Measurements from ENCODE around the gene RASGEF1C.

RASGEF1C gene

DNA sequence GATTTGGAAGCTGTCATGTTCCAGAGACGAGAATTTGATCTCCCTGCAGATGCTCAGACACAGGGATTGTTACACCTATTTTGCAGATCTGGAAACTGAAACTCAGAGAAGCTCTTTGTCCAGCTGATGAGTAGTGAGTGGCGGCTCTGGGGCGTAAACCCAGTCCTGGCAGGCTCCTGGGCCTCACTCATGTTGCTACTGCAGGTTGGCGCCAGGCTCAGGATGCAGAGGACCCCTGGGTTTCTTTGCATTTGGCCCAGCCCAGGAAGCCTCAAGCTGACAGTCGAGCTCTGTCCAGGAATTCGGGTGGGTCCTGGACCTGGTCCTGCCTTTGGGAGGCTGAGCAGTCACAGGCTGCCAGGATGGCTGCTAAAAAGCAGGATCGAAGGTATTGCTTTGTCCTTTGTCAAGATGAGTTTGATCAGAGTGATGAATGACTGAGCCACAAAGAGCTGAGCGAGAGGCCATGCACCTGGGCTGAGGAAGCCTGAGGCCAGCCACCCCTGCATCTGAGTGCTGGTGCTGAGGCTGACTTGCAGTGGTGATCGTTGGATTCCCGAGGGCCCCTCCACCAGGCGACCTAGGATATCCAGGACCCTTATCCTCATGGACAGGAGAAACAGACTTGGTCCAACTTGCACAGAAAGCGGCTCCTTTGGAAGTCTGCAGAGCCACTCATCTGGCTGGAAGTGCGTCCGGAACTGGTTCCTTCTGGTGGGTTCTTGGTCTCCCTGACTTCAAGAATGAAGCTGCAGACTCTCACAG lies 129.1 kb downstream of the RASGEF1C start:
- no peak for DNase-seq

DNA sequence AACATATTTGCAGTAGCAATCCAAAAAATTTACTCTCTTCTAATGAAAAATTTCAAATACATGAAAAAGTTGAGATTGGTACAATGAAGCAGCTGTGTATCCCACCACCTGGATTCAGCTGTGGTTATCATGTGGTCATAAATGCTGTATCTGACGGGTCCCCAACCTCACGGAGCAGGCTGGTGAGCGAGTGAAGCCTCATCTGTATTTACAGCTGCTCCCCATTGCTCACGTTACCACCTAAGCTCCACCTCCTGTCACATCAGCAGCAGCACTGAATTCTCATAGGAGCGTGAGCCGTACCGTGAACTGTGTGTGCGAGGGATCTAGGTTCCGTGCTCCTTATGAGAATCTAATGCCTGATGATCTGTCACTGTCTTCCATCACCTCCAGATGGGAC lies 130.7 kb downstream of the RASGEF1C start:
- no peak for DNase-seq

DNA sequence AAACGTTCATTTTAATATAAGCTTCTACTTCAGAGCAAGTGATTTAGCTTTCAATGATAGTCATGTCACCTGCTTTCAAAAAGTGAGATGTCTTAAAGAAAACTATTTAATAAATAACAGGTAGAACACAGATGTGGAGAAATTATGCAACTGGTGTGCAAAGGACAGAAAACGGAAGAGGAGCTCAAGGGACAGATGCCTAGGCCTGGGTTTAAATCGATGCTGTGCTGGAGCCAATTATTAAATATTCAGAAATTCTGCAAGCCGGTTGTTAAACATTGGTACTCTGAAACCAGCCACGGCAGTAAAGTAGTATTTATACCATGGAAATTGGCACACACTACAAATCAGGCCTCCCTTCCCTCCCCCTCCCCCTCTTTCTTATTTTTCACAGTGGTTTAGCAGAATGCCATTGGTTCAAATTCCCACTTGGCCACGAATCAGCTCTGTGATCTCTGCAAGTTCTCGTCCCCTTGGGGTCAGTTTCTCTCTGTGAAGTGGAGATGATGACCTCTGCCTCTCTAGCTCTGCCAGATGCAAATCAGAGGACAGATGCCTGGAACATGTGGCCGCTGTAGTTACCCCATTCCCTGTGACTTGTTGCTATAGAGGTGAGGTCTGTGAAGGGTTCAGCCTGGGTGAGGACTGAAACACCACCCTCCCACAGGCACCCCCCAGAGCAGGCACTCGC lies 131.3 kb downstream of the RASGEF1C start:
- DNase-seq = no peak

DNA sequence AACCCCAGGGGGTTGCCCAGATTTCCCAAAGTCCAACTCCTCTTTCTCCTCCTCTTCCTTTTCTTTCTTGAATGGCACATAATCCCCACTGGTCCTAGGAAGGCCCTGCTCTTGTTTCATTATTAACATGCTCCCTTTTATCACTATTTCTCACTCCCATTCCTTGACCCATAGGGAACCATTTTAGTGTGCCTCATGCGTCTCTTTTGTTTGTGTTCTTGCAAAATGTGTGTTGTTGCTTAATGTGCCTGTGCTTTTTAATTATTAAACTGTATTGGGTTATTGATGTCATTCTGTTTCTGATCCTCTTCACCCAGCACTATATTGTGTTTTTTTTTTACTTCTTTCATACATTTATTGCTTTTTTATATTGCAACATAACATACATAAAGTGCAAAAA lies 133.3 kb downstream of the RASGEF1C start:
- DNase-seq = no peak

DNA sequence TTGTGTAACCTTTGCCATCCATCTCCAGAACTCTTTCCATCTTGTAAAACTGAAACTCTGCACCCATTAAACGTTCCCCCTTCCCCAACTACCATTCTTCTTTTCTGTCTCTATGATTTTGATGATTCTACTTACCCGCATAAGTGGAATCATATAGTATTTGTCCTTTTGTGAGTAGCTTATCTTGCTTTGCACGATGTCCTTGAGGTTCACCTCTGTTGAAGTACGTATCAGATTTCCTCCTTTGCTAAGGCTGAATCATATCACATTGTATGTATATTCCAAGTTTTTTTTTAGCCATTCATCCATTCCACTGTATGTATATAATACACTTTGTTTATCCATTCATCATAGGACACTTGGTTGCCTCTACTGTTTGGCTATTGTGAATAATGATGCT lies 134.5 kb downstream of the RASGEF1C start:
- DNase-seq = no peak

DNA sequence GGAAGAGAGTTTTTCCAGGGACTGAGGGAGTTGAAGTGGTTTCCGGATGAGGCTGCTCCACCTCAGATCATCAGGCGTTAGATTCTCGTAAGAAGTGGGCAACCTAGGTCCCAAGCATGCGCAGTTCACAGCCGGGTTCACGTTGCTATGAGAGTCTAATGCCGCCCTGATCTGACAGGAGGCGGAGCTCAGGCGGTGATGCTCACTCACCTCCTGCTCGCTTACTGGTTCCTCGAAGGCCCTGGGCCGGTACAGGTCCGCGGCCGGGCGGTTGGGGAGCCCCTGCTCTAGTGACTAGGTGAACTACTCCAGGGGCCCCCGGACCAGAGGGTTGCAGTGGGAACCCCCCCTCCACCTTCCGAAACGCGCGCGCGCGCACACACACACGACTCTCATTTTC lies 136.5 kb downstream of the RASGEF1C start:
- DNase-seq = no peak

DNA sequence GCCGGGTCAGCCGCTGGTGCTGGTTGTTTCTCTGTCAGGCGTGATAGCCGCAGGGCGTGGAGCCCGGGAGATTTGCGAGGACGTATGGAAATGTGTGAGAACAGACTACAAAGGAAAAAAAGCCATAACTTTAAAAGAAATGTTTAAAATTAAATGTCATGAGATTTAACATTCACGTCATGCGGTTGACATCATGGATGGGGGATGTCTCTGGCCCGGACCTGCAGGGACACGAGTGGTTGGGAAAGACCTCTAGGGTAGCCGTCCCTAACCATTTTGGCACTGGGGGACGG lies 136.8 kb downstream of the RASGEF1C start:
- no peak for DNase-seq

DNA sequence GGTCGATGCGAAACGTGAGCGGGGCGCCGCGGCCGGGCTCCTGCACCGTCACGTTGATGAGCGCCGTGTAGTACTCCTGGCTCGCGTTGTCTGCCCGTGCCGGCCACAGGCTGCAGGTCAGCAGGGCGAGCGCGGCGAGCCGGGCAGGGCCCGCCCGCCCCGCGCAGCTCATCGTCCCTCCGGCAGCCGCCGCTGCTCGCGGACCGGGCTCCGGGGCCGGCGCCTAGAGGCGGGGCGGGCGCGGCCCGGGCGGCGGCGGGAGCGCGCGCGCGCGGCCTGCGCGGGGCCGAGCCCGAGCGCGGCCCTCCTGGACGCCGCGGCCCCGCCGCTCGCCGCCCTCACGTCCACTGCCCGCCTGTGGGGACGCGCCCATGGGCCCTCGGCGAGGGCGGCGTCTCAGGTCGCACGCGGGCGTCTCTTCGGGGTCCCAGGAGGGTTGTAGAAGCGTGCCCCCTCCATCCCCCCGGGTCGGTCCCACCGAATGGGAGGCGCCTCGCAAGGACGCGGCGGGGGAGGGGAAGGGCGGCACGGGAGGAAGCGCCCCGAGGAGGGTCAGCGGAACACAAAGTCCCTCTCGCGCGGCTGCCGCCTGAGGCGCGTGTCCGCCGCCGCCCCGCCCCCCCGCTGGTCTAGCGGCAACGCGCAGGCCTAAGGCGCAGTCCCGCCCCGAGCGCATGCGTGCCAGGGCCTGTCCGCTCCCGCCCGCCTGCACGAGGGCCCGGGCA lies 137.3 kb downstream of the RASGEF1C start, which contains the start of gene RNF130:
Gene RNF130, minus strand, starts transcription at position 229 of the 725 bp plus-strand sequence. Its CDS starts 57 bp downstream, at position 172.
- DNase-seq = peak; percentile 73

DNA sequence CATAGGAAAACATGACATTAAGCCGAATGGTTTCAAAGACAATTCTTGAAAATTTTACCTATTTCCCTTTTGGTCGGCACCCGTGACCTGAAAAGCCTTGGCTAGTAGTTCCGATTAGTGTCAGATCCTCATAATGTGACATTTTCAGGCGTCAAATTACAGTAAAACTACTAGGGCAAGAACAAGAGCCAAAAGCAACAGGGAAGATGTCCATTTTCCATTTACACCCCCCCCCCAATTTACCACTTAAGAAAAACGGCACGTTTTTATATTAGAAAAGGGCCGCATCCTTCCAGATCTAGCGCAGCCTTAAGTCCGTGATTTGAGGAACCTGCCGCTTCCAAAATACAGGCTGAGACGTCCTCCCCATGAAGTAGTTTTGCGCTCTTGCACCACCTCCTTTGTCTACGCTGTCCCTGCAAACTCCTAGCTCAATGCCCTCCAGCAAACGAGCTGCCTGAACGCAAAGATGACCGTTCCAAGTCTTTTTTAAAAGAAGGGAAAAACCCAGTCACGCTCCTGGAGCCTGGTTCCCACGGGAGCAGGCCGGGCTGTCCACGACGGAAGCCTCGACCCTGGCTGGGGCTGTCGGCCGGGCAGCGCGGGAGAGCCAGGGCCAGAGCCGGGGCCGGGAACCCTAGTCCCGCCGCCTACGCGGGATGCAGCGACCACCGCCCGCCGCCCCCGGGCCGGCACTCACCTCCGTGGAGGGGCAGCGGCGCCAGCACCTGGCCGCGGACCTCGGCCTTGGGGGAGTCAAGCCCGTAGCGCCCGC lies 138.1 kb downstream of the RASGEF1C start:
- no peak for DNase-seq

DNA sequence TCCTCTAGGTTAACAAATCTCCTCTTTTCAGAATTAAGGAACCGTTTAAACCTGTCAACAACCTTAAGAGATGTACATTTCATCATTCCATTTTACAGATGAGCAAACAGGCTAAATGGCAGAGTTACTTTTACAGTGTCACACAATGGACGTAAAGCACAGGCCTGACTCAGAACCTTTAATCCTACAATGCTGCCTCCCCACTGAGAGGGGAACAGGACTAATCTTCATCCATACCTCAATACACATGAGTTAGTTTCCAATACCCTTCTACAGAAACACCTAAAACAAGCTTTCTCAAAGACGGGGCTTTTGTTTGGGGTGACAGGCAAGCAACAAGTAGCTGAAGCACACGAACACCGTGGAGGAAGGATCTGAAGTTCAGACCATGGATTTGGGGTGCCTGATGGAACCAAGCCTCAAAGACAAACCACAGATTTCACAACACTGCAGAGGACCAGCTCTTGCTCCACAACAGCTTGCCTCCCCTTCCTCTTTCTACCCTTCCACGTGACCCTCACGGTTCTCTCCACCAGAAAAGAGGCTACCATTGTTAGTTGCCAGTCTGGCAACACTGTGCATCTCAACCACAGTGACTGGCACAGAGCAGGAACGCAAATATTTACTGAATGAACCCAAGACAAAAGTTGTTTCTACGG lies 139.3 kb downstream of the RASGEF1C start:
- DNase-seq = no peak

DNA sequence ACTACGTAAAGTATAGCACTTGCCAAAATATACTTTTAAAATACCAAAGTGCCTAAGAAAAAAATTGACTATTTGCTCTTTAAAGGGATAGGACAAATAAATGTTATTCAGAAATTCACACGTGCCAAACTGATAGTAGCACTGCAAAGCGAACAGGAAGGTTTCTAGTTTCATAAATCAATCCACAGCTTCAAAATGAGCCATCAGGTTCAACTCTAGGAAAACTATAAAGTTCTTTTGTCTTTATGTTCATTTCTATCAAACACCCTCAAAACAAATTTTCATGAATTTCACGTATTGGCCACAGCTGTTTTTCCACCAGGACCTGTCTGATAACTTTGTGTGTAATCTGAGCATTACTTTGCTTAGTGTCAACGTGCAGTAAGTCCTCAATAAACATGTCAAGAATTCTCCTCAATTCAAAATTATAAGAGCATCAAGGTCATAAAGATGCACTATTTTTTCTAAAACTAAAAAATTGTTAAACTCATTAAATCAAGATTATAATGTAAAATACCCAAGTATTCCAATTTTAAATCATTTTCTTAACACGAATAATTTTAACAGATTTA lies 140.4 kb downstream of the RASGEF1C start:
- no peak for DNase-seq

DNA sequence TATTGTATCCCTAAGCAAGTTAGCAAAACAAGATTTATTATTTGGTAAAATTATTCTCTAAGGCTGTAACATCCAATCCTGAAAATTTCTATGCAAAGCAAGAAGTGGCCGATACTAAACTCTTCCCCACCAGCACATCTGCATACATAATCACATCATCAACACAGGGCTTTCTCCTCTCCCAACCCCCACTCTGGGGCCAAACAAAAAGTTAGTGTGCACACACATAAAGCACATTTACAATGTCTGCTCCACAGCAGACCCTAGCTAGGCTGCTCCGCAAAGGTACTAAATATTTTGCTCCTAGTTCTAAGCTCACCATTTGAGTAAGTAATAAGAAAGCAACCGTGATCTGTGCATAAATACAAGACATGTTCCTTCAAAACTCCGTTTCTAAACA lies 141.0 kb downstream of the RASGEF1C start:
- no peak for DNase-seq

DNA sequence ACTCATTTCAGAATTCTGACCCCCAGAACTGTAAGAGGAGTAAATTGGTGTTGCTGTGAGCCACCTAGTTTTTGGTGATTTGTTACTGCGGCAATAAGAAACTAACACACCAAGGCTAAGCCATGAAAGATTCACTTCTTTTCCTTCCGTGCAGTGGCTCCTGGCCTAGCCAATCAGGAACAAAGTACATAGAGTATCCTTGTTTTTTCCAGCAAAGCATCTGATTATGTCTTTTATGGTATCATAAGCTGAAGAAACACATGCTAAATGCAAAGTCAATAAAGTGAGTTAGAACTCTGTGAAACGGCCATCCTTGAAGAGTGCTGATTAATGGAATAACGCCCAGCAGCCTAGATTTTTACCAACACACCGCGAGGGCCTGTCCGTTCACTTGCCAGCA lies 148.8 kb downstream of the RASGEF1C start:
- no peak for DNase-seq

DNA sequence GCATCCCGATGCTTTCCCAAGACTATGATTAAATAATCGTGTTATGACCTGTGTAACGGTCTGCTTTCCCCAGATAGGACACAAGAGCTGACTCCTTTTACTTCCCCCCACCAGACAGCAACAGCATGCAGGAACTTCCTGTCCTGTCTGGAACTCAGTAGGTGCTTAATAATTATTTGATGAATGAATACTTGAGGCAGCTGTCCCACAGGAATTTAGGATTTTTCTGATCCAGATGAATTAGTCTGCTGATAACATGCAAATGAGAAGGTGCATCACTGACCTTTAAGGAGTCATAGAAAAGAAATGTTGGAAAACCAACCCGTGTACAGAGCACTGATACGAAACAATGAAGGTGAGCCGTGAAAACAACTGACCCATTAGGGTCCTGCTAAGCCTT lies 149.7 kb downstream of the RASGEF1C start:
- DNase-seq = no peak

DNA sequence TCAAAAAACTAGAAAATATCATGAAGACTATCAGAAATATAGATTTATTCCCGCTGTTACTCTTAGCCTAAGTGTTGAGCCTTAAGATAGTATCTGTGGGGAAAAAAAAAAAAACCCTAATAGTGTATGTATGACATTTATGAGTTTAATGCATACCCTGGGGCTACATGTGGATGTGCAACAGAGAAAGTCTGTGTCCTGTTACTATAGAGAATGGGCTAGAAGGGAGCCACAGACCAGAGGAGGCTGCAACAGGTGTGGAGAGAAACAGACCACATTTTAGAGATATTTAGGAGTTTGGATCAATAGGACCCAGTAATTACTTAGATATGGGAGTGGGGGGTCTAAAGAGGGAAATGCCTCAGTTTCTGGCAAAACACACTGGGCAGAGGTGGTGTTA lies 152.9 kb downstream of the RASGEF1C start:
- no peak for DNase-seq

DNA sequence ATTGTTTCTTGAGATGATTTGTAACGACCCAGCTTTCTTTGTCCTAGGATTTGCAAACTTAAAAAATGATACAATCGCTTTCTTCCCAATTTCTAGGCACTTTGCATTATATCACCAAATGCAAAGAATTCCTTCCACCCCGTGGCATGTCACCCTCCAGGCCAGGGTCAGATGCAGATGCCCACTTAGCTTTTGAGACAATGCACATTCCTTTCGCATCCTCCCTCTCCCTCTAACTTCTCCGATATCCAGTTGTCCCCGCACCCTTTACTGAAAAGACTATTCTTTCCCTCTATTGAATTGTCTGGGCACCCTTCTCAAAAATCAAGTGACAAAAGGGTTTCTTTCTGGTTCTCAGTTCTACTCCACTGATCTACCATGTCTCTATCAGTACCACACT lies 154.8 kb downstream of the RASGEF1C start:
- no peak for DNase-seq

DNA sequence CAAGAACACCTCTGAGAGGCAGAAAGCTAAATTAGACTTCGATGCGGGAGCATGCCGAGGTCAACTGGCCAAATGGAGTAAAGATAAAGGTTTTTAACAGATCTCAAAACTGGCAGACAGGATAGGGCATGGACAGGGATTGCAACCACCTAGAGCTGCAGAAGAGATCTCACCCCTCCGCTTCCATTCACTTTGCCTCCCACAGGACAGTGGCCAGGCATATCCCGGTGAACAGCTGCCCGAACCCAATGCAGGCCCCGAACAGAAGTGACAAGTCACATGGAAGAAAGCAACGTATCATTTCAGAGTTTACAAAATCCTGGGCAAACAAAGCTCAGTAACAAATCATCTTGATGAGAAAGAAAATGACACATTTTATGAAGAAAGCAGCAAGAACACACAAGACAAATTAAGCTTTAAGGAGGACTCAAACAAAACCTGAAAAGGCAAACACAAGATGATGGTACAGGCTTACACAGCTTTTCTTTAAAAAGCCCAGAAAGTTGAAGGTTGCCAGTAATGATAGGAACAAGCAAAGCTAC lies 155.9 kb downstream of the RASGEF1C start:
- DNase-seq = no peak

DNA sequence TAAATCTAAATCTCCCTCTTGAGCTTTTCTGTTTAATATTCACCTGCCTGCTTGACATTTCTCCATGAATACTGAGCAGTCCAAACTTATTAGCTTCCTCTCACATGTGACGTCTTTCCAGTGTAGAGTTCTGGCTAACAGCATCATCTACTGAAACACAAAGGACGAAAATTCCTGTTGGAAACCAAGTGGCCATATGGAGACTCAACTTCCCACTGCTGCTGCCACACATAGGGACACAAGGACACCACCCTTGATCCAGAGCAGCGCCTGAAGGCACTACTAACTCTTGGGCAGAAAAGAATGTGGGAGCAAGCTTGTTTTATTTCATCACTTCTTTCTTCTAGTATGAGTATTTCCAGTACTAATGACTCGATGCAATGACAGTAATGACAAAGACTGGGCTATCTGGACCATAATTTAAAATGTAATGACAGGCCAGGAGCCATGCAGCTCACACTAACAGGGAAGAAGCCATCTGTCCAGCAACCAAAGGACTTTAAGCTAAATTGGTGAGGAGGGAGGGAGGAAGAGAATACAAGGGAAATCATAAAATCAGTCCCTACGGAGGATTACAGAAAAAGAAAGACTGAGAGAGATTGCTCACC lies 156.7 kb downstream of the RASGEF1C start:
- no peak for DNase-seq

Measured in activated CD4-positive, alpha-beta T cell treated with anti-CD3 and anti-CD28 coated beads for 1 hour (primary cell).